GM19467 (cell line): ENCODE measurements around the gene DLG2.
"Not testable (repeated sequence)": the region's sequence is repeated elsewhere in the genome, so short reads cannot be mapped to it uniquely, and the experiment has no call there.

Experiments
- ATAC-seq: cut with Tn5 transposase; IDR thresholded peaks from one replicate; pipeline ENCODE4 v1.9.1; 2021; ENCODE audit warnings: mild to moderate bottlenecking, moderate library complexity; ENCODE audit not compliant: unreplicated experiment

DLG2 gene

DNA sequence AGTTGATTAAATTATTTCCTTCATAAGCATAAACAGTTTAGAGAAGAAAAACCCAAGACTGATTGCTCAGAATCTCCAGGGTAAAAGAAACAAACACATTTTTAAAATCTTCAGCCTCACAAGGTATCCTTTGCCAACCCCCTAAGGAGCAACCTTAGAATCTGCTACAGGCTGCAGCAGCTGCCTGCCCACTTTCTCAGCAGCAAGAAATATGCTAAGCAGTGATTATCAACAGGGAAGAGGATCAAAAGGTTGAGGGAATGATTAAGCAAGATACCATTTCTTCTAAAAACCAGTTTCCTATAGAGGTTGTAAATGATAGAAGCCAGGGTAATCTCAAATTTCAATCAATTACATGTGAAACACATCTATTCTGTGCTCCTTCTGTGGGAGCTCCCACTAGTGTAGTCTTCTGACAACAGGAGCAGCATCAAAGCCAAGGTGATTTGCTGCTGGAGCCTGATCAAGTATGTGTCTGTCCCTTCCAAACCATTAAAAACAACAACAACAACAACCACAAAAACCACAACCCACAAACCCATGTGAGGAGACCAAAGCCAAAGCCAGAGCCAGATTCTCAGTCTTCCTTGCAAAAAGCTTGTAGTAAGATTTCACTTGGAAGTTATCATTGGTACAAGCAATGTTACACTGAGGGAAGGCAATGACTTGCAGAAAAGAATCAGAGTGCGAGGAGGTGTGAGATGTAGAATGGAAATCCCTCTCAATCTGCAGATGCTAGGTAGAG, 761.2 kb downstream of the DLG2 start:
- ATAC-seq = no peak

- ATAC-seq = no peak
Measured at GRCh38 chr11:84865257-84865656, 761.9 kb downstream of the DLG2 start.

DNA sequence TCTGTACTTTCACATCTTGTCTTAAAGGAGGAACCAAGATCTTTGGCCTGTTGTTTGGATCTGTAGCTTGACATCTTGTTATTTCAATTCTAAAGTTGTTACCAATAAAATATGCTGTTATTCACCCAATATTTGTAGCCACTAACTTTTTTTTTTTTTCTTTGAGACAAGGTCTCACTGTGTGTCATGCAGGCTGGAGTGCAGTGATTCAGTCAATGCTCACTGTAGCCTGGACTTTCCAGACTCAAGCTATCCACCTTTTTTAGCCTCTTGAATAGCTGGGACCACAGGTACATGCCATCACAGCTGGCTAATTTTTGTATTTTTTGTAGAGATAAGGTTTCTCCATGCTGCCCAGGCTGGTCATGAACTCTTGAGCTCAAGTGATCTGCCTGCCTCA, 769.4 kb downstream of the DLG2 start:
- ATAC-seq = no peak

DNA sequence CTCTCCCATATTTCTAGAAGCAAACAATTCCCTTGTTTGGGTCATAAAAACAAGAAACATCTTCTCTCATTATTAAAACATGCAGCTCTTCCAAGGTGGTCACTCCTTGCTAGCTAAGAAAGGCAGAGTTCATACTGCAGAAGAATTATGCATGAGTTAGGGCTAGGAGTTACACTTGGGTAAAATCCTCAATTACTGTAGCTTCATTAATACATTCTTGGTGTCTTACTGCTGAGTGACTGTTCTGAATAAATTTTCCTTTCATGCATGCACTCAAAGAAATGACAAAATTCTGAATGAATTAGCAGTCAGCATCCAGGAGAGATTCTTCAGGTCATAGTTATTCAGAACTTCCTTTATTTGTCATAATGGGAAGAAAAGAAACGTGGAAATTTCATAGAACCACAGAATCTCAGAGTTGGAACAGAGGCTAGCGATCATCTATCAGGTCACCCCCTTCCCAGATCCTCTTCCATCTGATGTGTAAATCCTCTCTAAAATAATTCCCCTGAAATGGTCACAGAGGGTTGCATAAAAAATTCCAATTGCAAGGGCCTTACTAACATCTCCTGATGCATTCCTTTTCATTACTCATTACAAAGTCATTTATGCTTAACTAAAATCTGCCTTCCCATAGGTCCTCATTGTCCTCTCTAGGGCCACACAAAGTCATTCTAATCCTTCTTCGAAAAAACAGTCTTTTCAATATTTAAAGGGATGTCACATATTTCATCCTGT, 771.5 kb downstream of the DLG2 start:
- ATAC-seq = no peak

- ATAC-seq = no peak
Measured at GRCh38 chr11:84854498-84854880, 772.7 kb downstream of the DLG2 start.

DNA sequence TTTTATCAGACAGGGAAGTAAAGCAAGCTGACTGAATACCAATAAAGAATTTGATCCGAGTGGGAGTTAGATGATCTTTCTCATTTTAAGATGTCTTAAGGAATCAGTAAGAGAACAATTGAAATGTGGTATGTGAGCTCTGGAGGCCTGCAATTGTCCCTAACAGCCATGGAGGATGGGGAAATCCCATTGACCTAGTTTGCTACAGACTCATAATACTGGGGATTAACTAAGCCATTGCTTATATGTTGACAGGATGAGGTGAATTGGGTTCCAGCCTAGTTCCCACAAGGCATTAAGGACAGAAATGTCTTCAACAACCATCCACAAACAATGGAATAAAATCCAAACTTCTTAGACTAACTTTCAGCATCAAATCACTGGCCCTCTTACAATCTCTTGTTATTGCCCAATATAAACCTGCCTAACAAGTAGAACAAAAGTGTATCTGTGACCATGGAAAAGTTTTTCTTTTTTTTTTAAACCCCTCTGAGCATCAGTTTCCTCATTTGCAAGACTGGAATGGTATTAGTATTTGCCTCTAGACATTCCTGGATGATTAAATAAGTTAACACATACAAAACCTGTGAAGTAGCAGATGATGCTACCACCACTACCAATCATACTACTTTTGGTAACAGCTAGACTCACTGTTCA, 773.2 kb downstream of the DLG2 start:
- ATAC-seq = no peak

DNA sequence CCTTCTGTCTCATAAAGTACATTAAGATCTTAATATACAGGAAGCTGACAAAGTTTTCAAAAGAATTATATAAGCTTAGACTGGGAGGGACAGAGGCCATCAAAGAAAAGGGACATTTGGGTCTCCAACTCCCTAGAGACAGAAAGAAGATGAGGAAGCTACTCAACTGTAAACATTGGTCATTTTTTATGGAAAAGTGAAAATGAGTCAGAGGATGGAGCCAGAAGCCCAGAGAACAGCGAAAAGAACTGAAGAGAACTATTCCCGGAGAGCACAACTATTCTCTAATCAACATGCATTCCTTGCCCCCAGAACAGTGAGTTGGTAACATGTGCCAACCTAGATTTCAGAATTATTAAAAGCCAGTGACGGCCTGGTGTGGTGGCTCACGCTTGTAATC, 779.3 kb downstream of the DLG2 start:
- ATAC-seq = no peak

- not testable (repeated sequence) for ATAC-seq
Measured at GRCh38 chr11:84840201-84840600, 786.9 kb downstream of the DLG2 start.

- no peak for ATAC-seq
Measured at GRCh38 chr11:84837402-84838069, 789.6 kb downstream of the DLG2 start.

GRCh38 chr11:84836371-84836770, 790.8 kb downstream of the DLG2 start:
- ATAC-seq = no peak

GRCh38 chr11:84833488-84834088, 793.6 kb downstream of the DLG2 start:
- ATAC-seq = no peak

DNA sequence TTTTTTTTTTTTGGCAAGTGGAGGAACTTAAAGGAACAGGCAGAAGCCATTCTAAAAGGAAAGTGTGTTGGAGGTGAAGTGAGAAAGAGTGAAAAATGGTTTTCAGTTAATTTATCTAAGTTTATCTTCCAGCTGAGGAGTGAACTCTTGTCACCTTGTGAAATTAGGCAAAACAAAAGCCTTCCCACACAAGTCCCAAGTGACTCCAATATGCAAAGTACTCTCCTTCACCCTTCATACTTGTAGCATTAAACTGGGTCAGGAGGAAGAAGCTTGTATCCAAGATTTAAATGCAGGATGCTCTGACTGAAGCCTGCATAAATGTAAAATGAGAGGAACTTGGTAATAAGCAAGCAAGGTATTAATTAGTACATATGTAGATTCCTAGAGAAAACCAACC, 796.8 kb downstream of the DLG2 start:
- no peak for ATAC-seq

GRCh38 chr11:84829162-84829561, 798.0 kb downstream of the DLG2 start:
- ATAC-seq = no peak

- ATAC-seq = no peak
Measured at GRCh38 chr11:84828616-84829015, 798.5 kb downstream of the DLG2 start.

DNA sequence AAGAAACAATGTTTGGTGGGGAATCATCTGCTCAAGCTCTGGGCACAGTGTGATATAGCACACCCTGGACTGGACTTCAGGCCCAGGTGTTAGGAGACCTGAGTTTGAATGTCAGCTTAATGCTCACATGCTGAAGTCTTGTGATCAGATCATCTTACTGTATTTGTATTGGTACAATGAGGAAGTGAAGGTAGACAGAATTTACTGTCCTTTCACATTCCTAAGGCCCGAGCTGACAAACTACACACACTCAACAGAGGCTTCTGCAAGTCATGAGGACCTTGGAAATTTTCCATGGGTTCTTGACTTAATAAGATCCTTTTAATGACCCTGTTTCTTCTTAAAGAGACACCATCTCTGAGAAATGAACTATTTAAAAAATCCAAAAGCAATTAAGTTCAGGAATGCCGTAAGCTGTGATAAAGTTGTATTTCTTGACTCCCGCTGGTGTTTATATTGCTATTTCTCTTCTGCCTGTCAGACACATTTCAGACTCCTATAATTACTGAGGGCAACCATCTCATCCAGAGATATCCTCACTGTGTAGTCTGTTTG, 802.0 kb downstream of the DLG2 start:
- no peak for ATAC-seq

GRCh38 chr11:84824624-84825023, 802.5 kb downstream of the DLG2 start:
- ATAC-seq = no peak

DNA sequence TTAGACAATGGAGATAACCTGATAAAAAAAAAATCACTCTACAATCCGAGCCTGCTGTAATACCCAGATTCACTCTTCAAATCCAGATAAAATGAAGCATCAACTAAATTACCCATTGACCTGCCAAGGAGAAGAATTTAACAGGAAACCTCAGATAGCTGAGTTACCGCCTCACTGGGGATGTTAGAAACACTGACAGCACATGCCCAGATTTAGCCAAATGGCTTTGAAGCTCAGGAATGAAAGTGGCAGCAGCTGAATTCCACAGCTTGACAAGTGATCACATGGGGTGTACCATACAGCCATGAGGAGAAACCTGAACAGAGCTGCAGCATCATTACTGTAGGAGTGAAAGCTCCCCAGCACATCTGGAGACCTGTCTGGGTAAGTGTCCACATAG, 807.6 kb downstream of the DLG2 start:
- ATAC-seq = no peak

DNA sequence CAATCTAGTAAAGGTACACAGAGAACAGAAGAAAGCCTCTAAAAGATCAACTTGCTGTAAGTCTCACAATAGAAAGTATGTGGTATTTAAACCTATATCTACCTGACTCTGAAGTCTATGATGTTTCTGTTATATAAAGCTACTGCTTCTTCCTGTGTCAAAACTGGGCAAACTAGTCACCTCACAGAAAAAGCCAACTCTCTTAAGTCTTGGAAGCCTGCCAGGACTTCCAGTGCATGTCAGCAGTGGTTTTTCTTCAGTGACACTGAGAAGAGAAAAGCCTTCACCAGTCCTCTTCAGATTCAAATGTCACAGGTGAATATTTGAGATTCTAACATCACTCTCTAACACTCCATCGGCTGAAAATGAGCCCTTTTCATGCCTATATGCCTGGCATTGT, 808.0 kb downstream of the DLG2 start:
- no peak for ATAC-seq

DNA sequence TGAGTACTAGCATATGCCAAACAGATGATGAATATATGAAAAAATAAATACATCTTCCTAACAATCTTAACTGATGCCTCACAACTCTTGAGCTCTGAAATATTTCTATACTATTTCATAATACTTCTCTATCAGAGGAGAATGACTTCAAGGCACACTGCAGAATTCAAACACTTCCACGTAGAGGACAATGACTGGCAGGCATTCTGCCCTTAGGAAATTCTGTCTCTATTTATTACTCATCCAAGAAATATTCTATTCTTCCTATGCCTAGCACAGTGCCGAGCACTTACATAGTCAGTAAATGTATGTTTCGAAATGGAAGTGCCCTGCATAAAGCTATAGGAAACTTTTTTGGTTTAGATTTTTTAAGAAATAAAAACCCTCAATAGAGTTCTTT, 809.1 kb downstream of the DLG2 start:
- ATAC-seq = no peak

DNA sequence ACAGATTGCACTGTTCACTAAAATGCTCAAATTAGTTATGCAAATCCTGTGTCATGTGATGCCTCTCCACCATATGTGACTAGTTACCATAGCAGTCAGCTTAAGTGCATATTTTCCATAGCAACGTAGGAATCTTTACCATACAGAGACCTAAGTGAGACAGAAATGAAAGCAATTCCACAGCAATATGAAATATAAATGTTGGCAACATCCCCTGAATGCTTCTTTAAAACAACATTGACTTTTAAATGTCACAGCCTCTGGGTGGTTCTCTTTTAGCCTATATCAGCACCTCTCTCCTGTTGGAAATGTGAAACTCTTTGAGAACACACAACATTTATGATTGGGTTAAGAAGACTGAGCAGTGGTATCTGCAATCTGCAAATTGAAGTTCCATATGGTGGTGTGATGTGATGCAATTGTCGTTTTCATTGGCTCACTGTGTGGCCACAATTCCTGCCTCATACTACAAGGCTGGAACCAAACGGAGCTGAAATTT, 814.6 kb downstream of the DLG2 start:
- no peak for ATAC-seq

GRCh38 chr11:84806354-84806753, 820.8 kb downstream of the DLG2 start:
- ATAC-seq = no peak
